Measurements from ENCODE around the gene LRIT3. TPM values are rescaled to one million over a fixed set of nuclear protein-coding genes. Genes with fewer than 3 reads are reported as not detected.

LRIT3 gene
- total and polyA plus RNA-seq, 2 donors (not counting 3 experiments of a cell fraction or from before 2014, with no cell fraction given): 0.06 to 0.13 TPM

DNA sequence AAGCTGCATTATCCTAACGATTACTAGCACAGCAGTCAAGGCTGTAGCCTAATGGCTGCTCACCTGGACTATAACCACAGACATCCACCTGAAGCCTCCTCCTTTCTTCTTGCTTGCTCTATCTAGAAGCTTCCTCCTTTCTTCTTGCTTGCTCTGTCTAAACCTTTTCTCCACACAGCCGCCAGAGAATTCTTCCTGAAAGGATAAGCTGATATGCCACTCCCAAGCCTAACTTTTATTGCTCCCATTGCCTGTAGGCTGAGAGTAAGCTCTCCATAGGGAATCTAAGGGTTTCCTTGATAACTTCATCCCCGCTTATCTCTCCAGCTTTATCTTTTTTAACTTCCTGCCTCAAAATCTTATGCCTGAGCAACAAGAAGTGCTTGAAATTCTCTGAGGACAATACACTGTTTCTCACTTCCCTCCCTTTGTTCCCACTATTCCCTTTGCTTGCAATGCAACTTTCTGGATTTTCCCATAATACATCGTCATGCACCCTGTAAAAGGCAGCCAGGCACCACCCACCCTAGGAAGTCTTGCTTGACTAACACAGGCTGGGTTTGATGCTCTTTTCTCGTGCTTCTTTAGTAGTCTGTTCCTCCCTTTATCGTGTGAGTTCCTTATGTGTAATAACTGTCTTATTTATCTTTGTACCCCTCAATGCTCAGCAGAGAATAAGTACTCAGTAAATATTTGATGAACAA lies 1.4 kb upstream of the LRIT3 start:
- Histone ChIP-seq H3K9ac (replicated peaks; ENCODE audit: extremely low read depth, insufficient read depth, low read length) (no peak overlapping the region), H3K4me3 (replicated peaks in 1 of 3; ENCODE audit: insufficient read depth in 1 of 3, low read depth in 1 of 3, low read length in 3 of 3) (no peak overlapping the region), H2AFZ (ENCODE audit: low read depth, low read length) (no peak overlapping the region), H4K20me1 (replicated peaks; ENCODE audit: control insufficient read depth, extremely low read depth, insufficient read depth, low read length) (no peaks in the 10 kb centered on the region), H3K4me1 (ENCODE audit: control insufficient read depth, extremely low read depth, insufficient read depth, low read length) (peaks cover 4% of the 10 kb centered on the region), H3K36me3 (ENCODE audit: control insufficient read depth in 2 of 2, extremely low read depth in 1 of 2, insufficient read depth in 2 of 2, low read length in 2 of 2) (no peaks in the 10 kb centered on the region), H3K27ac (ENCODE audit: insufficient read depth, low read depth, low read length) (no peak overlapping the region), H3K4me2 (ENCODE audit: insufficient read depth, low read length) (peak overlapping the region; percentile 33), H3K79me2 (ENCODE audit: control insufficient read depth, insufficient read depth, low read length) (no peaks in the 10 kb centered on the region), H3K27me3 (ENCODE audit: control insufficient read depth in 2 of 2, insufficient read depth in 2 of 2, low read length in 2 of 2) (no peaks in the 10 kb centered on the region), H3K9me3 (replicated peaks; ENCODE audit: control insufficient read depth, insufficient read depth, low read length) (no peaks in the 10 kb centered on the region), H3K9me1 (replicated peaks; ENCODE audit: control insufficient read depth, extremely low read depth, insufficient read depth, low read length) (no peaks in the 10 kb centered on the region)
- dilution Hi-C loops (cut with MboI; ENCODE audit: extremely low pct_ligation_motif_present, low sequenced_read_pairs): no loop called here
- ChIA-PET POLR2A (no interaction called here), CTCF (interaction anchor here (1.2 kb wide), 1 partner anchor 132 kb away, joined by 4 read pairs; no protein-coding TSS in a partner anchor)
- intact Hi-C loops (cut with micrococcal nuclease): no loop called here
- FAIRE-seq: peak; percentile 18
- no peak for TF ChIP-seq POLR2AphosphoS5 (IDR thresholded peaks at IDR 0.05; ENCODE audit: insufficient read depth, low read depth, low read length)
- no peak for TF ChIP-seq JUN (IDR thresholded peaks at IDR 0.05; ENCODE audit: borderline replicate concordance, insufficient read depth, insufficient read length, low read depth)
- TF ChIP-seq GATA2 (IDR thresholded peaks at IDR 0.05; ENCODE audit: insufficient read depth, insufficient read length, low read depth, low read length): no peak
- TF ChIP-seq, protein P1, sequence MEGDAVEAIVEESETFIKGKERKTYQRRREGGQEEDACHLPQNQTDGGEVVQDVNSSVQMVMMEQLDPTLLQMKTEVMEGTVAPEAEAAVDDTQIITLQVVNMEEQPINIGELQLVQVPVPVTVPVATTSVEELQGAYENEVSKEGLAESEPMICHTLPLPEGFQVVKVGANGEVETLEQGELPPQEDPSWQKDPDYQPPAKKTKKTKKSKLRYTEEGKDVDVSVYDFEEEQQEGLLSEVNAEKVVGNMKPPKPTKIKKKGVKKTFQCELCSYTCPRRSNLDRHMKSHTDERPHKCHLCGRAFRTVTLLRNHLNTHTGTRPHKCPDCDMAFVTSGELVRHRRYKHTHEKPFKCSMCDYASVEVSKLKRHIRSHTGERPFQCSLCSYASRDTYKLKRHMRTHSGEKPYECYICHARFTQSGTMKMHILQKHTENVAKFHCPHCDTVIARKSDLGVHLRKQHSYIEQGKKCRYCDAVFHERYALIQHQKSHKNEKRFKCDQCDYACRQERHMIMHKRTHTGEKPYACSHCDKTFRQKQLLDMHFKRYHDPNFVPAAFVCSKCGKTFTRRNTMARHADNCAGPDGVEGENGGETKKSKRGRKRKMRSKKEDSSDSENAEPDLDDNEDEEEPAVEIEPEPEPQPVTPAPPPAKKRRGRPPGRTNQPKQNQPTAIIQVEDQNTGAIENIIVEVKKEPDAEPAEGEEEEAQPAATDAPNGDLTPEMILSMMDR (IDR thresholded peaks at IDR 0.05; ENCODE audit: extremely low read depth in 1 of 2, insufficient read depth in 1 of 2, low read depth in 1 of 2, low read length in 2 of 2): no peak
- no peak for TF ChIP-seq POLR2A (IDR thresholded peaks at IDR 0.05; ENCODE audit: low read depth, low read length)
- no peak for TF ChIP-seq EZH2 (IDR thresholded peaks at IDR 0.05; ENCODE audit: borderline replicate concordance, low read depth, low read length, severe bottlenecking)
- no peak for TF ChIP-seq MAX (IDR thresholded peaks at IDR 0.05; ENCODE audit: insufficient read depth, insufficient read length)
- TF ChIP-seq MYC (IDR thresholded peaks at IDR 0.05; ENCODE audit: low read depth, low read length): no peak
- TF ChIP-seq FOS (IDR thresholded peaks at IDR 0.05; ENCODE audit: borderline replicate concordance, insufficient read depth, low read length): no peak
- BruUV-seq (replicated peaks): no TSS peak
- peak; percentile 19 for DNase-seq (ENCODE audit: low read depth, low spot score)
